Measurements from ENCODE around the gene MAGEA11.
"Not testable (repeated sequence)": the region's sequence is repeated elsewhere in the genome, so short reads cannot be mapped to it uniquely, and the experiment has no call there.

The MAGEA11 gene

DNA sequence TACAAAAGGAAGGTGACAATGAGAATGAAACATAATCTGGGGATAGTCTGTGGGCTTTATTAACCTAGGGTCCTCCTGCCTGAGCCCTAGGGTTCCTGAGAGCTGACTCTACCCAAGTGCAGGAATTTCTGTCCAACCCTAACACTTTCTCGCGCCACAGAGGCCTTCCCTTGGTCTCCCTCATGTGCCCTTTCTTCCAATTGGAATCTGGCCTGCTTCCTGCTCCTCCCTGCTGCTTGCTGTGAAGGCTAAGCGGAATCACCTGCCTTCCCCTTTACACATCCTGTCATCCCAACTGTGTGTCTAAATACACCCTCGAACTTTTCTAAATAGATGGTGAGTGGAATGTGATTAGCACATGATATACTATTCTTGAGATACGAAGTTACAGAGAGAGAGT, 5.9 kb downstream of the MAGEA11 start:
- no peak for DNase-seq (ENCODE audit: low read depth)

DNA sequence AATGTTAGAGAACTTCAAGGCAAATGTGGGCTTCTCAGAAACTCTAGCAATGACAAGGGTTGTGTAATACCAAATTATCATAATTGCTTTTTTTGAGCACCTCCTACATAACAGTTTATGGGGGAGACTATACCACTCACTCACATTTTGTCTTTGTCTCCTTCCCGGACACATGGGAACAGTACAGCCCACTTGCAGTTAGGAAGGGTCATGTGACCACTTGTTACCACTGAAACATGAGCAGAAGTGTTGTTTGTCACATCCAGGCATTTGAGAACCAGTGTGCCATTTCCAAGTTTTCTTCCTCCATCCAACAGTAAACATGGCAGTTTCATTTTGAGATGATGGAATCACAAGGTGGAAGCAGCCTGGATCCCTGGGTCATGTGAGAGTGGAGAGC, 6.9 kb downstream of the MAGEA11 start:
- DNase-seq (ENCODE audit: low read depth) = no peak

DNA sequence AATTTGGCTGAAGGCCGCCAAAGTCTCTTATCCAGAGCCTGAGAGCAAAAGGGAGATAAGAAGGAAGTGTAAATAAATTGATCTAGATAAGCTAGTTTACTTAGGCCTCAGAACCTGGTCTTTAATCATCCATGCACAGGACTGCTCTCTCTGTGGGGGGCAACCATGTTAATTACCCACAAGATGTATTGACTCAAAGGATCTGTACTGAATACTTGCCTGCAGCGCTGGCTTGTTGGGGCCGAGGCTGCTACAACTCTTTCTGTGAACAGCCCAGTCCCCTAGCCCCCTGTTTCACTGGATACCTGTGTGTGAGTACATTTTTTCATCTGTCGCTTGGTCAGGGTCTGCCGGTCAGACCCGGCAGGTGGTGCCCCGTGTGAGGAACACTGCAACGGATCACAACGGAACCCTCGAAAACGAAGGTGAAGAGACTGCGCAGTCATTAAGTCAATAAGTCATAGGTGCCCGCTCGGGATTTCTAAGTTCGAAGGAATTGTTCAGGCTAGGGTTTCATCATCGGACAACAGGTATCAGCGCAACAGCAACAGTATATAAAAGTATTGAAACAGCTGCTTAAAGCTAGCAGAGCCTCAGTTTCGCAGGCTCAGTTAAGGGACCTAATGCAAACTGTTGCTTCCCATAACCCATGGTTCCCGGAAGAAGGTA, 8.3 kb downstream of the MAGEA11 start:
- no peak for DNase-seq (ENCODE audit: low read depth)

DNA sequence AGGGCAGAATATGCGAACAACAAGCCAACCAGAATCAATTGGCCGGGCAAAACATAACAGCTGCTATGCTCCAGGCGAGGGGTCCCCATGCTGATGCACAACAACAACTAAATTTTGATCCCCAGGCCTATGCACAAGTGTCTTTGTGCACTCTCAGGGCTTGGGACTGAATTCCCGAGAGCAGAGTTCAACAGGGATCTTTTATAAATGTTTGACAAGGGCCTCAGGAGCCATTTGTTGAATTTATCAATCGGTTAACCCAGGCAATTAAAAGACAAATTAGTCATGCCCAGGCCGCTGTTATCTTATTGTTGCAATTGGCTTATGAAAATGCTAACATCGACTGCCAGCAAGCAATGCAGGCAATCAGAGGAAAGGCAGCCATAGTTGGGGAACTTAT, 9.4 kb downstream of the MAGEA11 start:
- not testable (repeated sequence) for DNase-seq (ENCODE audit: low read depth)

DNA sequence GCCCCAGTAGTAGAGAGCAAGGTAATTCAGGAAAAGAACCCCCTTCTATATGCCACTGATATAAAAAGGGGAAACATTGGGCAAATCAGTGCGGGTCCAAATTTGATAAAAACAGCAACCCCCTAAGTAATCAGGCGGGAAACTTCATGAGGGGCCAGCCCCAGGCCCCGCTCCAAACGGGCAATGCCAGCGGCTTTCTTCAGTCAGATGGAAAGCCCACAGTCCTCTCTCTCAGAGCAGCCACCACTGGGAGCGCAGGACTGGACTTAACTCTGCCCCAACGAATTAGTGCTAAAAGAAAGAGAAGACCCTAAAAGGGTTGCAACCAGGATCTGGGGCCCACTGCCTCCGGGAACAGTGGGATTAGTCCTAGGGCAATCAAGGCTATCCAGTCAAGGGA, 9.9 kb downstream of the MAGEA11 start:
- DNase-seq (ENCODE audit: low read depth) = no peak

DNA sequence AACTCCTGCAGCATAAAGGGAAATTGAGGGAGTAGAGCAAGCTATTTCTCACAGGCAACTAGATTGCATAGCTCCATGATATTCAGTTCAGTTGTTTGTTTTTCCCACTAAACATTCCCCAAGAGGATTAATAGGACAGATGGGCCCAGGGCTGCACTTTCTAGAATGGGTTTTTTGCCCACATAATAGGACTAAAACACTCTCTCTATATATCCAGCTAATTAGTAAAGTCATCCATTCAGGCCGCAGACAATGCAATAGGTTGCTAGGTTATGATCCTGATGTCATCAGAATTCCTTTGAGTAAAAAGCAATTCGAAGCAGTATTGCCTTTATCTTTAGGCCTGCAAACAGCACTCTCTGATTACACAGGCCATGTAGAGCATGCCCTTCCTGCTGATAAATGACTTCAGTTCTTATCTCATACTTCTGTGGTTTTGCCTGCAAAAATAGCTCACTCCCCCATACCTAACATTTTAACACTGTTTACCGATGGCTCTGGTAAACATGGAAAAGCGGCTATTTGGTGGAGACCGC, 11.8 kb downstream of the MAGEA11 start:
- not testable (repeated sequence) for DNase-seq (ENCODE audit: low read depth)

DNA sequence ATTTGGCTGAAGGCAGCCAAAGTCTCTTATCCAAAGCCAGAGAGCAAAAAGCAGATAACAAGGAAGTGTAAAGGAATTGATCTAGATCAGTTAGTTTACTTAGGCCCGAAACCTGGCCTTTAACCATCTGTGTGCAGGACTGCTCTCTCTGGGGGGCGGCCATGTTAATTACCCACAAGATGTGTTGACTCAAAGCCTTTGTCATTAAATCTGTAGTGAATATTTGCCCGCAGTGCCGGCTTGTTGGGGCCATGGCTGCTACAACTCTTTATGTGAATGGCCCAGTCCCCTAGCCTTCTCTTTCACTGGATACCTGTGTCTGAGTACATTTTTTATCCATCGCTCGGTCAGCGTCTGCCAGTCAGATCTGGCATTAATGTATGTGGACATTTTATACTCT, 15.4 kb downstream of the MAGEA11 start:
- not testable (repeated sequence) for DNase-seq (ENCODE audit: low read depth)

DNA sequence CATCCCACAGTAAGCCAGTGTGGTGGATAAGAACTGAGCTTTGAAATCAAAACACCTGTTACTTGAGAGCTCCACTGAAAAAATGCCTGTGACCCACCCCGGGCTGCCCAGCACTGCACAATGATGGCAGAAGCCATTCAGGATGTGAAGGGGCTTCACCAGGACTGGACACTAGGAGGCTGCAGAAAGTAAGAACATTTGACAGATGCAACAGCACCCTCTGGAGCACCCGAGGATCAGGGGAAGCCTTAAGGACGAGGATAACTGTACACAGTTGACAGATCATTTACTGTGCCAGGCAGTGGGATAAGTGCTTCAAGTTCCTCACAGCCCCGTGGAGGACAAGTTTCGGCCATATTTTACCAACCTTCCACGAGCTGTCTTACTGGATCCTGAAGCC, 30.4 kb downstream of the MAGEA11 start:
- DNase-seq (ENCODE audit: low read depth) = not testable (repeated sequence)

DNA sequence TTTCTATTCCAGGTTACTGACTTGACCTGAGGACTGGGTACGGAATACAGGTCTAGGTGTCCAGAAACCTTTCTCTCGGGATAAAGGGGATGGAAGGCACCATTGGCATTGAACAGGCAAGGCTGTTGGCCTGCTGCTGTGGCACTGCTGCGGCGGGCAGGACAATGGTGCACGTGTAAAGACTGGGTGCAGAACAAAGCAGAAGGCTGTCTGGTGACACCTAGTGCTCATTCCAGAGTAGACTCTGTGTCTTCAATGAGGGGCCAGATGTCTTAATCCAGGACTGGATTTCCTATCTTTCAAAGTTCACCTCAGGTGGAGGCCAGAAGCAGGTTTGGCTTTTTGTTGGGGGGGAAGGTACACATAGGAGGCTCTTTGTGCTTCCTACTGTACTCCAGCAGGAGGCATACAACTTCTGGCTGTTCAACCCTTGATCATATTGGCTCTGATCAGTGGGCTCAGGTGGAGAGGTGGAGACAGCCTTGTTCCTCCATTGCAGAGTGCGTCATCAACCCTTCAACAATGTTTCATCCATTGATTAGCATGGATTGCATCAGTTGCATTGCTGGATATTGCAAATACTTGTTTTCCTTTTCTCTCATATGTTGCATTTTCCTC, 34.6 kb downstream of the MAGEA11 start:
- DNase-seq (ENCODE audit: low read depth) = not testable (repeated sequence)

DNA sequence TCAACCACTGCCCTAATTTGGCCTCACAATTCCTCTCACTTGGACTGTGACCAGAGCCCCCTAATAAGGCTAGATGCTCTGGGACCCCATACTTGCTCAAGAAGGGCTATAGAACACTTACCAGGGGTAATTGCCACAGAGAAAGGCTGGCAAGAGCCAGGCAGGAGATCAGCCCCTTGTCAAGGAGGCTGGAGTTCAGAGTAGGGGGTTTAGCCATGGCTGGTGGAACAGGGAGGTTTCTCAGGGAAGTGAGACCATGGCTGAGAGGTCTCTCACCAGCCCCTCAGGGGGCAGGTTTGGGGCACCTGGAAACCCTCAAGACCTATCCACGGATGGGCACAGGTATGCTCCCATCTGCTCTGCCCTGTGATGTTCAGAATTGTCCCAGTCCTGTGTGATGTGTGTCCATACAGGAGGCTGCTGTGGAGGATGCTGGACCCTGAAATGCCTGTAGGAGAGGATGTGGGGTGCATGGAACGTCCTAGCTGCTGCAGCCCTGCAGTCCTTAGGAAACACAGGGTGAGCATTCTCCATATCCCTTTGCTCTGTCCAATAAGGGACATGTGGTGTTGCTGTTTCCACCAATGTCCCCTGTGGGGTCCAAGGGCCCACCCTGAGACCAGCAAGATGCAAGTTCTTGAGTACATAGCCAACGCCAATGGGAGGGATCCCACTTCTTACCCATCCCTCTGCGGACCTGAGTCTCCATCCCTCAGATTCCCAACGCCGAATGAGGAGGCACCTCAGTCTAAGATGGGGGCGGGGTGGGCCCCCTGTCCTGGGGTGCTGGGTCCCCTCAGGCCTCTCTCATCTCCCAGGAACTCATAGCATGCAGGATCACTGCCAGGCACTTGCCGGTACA, 45.6 kb downstream of the MAGEA11 start:
- DNase-seq (ENCODE audit: low read depth) = no peak

DNA sequence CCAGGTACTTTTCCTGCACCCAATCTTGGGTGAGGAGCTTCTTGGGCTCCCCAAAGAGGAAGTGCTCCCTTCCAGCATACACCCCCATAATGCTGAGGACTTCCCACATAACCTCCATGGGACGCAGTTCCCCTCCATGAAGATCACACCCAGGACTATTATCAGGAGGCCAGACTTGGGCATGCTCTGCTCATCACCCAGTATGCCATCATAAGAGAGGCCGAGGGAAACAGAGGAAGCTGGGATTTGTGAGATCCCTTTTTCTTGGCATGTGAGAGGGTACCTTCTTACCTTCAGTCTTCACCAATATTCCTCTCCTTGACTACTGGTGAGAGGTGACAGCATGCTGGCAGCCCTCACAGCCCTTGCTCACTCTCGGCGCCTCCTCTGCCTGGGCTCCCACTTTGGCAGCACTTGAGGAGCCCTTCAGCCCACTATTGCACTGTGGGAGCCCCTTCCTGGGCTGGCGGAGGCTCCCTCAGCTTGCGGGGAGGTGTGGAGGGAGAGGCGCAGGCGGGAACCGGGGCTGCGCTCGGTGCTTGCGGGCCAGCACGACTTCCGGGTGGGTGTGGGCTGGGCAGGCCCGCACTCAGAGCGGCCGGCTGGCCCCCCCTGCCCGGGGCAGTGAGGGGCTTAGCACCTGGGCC, 46.3 kb downstream of the MAGEA11 start:
- no peak for DNase-seq (ENCODE audit: low read depth)

DNA sequence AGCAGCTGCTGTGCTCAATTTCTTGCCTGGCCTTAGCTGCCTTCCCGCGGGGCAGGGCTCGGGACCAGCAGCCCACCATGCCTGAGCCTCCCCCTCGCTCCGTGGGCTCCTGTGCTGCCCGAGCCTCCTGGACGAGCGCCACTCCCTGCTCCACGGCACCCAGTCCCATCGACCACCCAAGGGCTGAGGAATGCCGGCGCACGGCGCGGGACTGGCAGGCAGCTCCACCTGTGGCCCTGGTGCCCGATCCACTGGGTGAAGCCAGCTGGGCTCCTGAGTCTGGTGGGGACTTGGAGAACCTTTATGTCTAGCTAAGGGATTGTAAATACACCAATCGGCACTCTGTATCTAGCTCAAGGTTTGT, 46.8 kb downstream of the MAGEA11 start:
- not testable (repeated sequence) for DNase-seq (ENCODE audit: low read depth)

DNA sequence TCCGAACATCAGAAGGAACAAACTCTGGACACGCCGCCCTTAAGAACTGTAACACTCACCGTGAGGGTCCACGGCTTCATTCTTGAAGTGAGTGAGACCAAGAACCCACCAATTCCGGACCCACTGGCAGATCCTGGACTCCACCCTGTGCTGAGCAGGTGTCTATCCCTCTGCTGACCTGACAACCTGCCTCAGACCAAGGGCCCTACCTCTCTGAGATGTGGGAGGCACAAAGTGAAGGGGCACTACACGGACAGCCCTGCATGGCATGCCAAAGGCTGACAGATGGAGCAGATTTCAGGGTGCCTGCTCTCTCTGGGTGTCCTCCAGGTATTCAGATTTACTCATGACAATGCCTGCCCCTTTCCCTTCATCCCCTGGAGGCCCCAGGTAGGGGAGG, 48.0 kb downstream of the MAGEA11 start:
- DNase-seq (ENCODE audit: low read depth) = no peak

DNA sequence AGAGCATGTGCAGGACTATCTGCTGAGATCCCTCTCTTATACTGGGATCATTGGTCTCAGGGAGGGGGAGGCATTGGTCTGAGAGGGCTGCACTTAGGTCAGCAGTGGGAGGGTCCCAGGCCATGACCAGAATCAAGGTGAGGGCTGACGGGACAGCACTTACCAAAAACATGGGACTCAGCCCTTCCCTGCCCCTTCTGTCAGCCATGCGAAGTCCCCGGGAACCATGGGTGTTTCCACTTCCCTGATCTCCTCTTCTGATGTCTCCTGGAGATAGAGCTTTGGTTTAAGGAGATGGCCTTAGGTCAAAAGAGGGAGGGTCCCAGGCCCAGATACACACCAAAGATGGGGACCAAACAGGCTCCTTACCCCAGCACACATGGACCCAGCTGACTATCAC, 49.1 kb downstream of the MAGEA11 start:
- no peak for DNase-seq (ENCODE audit: low read depth)

DNA sequence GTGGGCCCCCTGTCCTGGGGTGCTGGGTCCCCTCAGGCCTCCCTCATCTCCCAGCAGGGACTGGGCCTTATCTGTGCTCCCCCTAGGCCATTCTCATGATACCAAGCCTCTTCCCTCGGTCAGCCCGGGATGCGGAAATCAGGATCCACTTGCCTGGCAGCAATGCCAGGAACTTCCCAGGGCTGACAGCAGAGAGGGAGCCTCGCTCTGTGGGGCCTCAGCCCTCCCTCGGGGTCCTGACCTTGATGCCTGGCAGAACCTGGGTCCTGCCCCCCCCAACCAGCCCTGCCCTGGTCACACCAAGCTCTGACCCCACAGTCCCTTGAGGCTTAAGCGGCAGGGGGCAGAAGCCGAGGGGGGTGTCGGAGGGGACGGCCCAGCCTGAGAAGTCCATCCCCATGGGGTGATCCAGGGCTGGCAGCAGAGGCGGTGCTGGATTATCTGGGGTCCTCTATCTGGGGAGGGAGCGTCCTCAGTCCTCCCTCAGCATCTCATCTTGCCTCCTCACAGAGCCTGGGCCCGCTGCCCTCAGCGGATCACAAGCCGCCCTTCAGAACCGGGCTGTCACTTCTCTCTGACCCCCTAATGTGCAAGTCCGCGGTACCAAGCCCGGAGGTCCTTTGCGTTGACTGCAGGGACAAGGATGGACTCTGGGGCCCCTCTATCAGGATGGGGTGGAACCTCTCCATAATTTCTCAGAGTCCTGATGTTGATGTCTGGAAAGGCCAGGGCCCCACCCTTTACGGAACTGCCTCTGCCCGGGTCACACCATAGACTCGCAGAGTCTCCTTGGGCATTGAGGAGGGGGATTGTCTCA, 50.2 kb downstream of the MAGEA11 start:
- not testable (repeated sequence) for DNase-seq (ENCODE audit: low read depth)

DNA sequence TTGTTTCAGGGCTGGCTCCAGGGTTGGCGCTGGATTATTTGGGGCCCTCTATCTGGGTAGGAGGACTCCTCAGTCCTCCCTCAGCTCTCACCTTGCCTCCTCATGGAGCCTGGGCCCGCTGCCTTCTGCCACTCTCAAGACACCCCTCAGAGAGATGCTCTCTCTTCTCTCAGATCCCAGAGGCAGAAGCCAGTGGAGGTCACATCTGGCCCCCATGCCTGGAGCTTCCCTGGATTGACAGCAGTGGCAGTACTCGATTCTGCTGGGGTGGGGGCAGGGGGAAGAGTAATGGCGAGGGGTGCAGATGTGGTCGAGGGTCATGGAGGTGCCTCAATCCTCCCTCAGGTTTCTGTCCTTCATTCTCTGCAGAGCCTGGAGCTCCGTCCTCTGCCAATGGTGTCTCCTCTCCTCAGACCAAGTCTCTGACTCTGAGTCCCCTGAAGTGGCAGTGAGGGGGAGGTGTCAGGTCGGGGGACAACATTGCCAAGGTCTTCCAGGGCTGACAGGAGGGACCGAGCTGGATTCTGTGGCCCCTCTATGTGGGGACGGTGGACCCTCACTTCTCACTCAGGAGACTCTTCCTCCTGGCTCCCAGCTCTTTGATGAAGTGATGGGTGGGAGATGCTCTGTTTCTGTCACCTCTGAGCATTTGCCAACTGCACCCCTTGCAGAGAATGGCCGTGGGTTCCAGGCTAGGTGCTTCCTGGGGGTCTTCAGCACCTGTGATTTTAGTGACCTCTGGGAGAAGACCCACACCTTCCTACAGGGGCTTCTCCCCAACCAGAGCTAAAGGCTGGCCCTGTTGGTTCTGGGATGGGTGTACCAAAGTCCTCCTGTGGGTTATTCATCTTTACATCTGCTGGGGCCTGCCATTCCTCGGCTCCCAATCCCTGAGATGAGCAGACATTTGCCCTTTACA, 51.1 kb downstream of the MAGEA11 start:
- DNase-seq (ENCODE audit: low read depth) = no peak
